ENCODE measurements around the gene PCSK2. TPM values are rescaled to one million over a fixed set of nuclear protein-coding genes. Genes with fewer than 3 reads are reported as not detected.

Gene PCSK2
- total RNA-seq, 5 donors from 2014 or later (not counting 1 experiment from before 2014, with no cell fraction given) = not detected

GRCh38 chr20:17236766-17237165 lies 9.9 kb downstream of the PCSK2 start:
- Mint-ChIP-seq H3K4me3 (no peak overlapping the region), H3K36me3 (no peaks in the 10 kb centered on the region), H3K27me3 (peaks cover 0 to 8% of the 10 kb centered on the region in 2 donors), H3K9me3 (peaks cover 2 to 32% (median 10%) of the 10 kb centered on the region in 3 donors), H3K27ac (no peak overlapping the region), H3K4me1 (no peaks in the 10 kb centered on the region)
- Histone ChIP-seq H3K36me3 (ENCODE audit: control insufficient read depth in 2 of 2, extremely low read depth in 1 of 2, insufficient read depth in 1 of 2, low read length in 1 of 2) (no peaks in the 10 kb centered on the region), H3K9me3 (no peaks in the 10 kb centered on the region), H3K4me3 (ENCODE audit: control insufficient read depth in 1 of 2, extremely low read depth in 1 of 2, low read length in 1 of 2) (no peak overlapping the region), H3K27ac (ENCODE audit: low read length) (no peak overlapping the region), H3K27me3 (replicated peaks in 1 of 2; ENCODE audit: control insufficient read depth in 2 of 2, extremely low read depth in 1 of 2, insufficient read depth in 2 of 2, low read length in 1 of 2) (peaks cover 0 to 6% of the 10 kb centered on the region in 2 experiments), H3K4me1 (ENCODE audit: control insufficient read depth in 1 of 2, extremely low read depth in 1 of 2, insufficient read depth in 2 of 2, low read length in 2 of 2) (no peaks in the 10 kb centered on the region)
- ChIA-PET CTCF (no interaction called here), POLR2A (no interaction called here)
- DNase-seq (no peak), ATAC-seq (replicated peaks in 1 of 4) (no peak)

- H3K36me3 ChIP-seq (ENCODE audit: control insufficient read depth in 2 of 2, extremely low read depth in 1 of 2, insufficient read depth in 1 of 2, low read length in 1 of 2) = no peaks in the 10 kb centered on the region
- H3K4me1 Mint-ChIP-seq = no peaks in the 10 kb centered on the region
- H3K4me1 ChIP-seq (ENCODE audit: control insufficient read depth in 1 of 2, extremely low read depth in 1 of 2, insufficient read depth in 2 of 2, low read length in 2 of 2) = no peaks in the 10 kb centered on the region
- DNase-seq (no peak), ATAC-seq (replicated peaks in 1 of 4) (no peak)
- H3K4me3 Mint-ChIP-seq = no peak overlapping the region
- no peak overlapping the region for H3K27ac Mint-ChIP-seq
- H3K27me3 ChIP-seq (replicated peaks in 1 of 2; ENCODE audit: control insufficient read depth in 2 of 2, extremely low read depth in 1 of 2, insufficient read depth in 2 of 2, low read length in 1 of 2) = no peaks in the 10 kb centered on the region
- H3K27ac ChIP-seq (ENCODE audit: low read length) = no peak overlapping the region
- WGBS (ENCODE audit: insufficient coverage) = 67% methylated on average over 1 of the region's 3 CpGs
- peaks cover 0 to 1% (median 0%) of the 10 kb centered on the region in 3 donors for H3K9me3 Mint-ChIP-seq
- ChIA-PET CTCF (no interaction called here), POLR2A (no interaction called here)
- peaks cover 0 to 5% of the 10 kb centered on the region in 2 donors for H3K27me3 Mint-ChIP-seq
- no peak overlapping the region for H3K4me3 ChIP-seq (ENCODE audit: control insufficient read depth in 1 of 2, extremely low read depth in 1 of 2, low read length in 1 of 2)
- no peaks in the 10 kb centered on the region for H3K36me3 Mint-ChIP-seq
- no peaks in the 10 kb centered on the region for H3K9me3 ChIP-seq
These were observed 21.4 kb downstream of the PCSK2 start for GRCh38 chr20:17248224-17248623.

- no peaks in the 10 kb centered on the region for H3K36me3 ChIP-seq (ENCODE audit: control insufficient read depth in 2 of 2, extremely low read depth in 1 of 2, insufficient read depth in 1 of 2, low read length in 1 of 2)
- no peaks in the 10 kb centered on the region for H3K4me1 ChIP-seq (ENCODE audit: control insufficient read depth in 1 of 2, extremely low read depth in 1 of 2, insufficient read depth in 2 of 2, low read length in 2 of 2)
- ATAC-seq (replicated peaks in 1 of 4) = no peak
- no peaks in the 10 kb centered on the region for H3K36me3 Mint-ChIP-seq
- peaks cover 4 to 5% of the 10 kb centered on the region in 2 donors for H3K27me3 Mint-ChIP-seq
- H3K9me3 Mint-ChIP-seq = peaks cover 0 to 5% (median 0%) of the 10 kb centered on the region in 3 donors
- no peaks in the 10 kb centered on the region for H3K4me1 Mint-ChIP-seq
- H3K27me3 ChIP-seq (replicated peaks in 1 of 2; ENCODE audit: control insufficient read depth in 2 of 2, extremely low read depth in 1 of 2, insufficient read depth in 2 of 2, low read length in 1 of 2) = no peaks in the 10 kb centered on the region
- no peak for DNase-seq
- ChIA-PET POLR2A (no interaction called here), CTCF (no interaction called here)
- H3K27ac Mint-ChIP-seq = no peak overlapping the region
- WGBS (ENCODE audit: insufficient coverage) = no CpG with 5 or more reads among the region's 3 CpGs
- no peak overlapping the region for H3K4me3 Mint-ChIP-seq
- H3K4me3 ChIP-seq (ENCODE audit: control insufficient read depth in 1 of 2, extremely low read depth in 1 of 2, low read length in 1 of 2) = no peak overlapping the region
- H3K27ac ChIP-seq (ENCODE audit: low read length) = no peak overlapping the region
- no peaks in the 10 kb centered on the region for H3K9me3 ChIP-seq
These were observed 35.9 kb downstream of the PCSK2 start for GRCh38 chr20:17262786-17263185.

GRCh38 chr20:17273717-17274116 lies 46.9 kb downstream of the PCSK2 start:
- CTCF ChIA-PET = no interaction called here
- no peak overlapping the region for H3K27ac Mint-ChIP-seq

GRCh38 chr20:17276101-17276500 lies 49.3 kb downstream of the PCSK2 start:
- DNase-seq (no peak), ATAC-seq (replicated peaks in 1 of 4) (no peak)
- Mint-ChIP-seq H3K9me3 (peaks cover 8 to 13% (median 9%) of the 10 kb centered on the region in 3 donors), H3K4me1 (no peaks in the 10 kb centered on the region), H3K4me3 (no peak overlapping the region), H3K27ac (no peak overlapping the region), H3K36me3 (no peaks in the 10 kb centered on the region), H3K27me3 (peaks cover 0 to 1% of the 10 kb centered on the region in 2 donors)
- H3K9me3 ChIP-seq = no peaks in the 10 kb centered on the region
- H3K27me3 ChIP-seq (replicated peaks in 1 of 2; ENCODE audit: control insufficient read depth in 2 of 2, extremely low read depth in 1 of 2, insufficient read depth in 2 of 2, low read length in 1 of 2) = no peaks in the 10 kb centered on the region
- CTCF ChIA-PET = no interaction called here
- H3K4me3 ChIP-seq (ENCODE audit: control insufficient read depth in 1 of 2, extremely low read depth in 1 of 2, low read length in 1 of 2) = no peak overlapping the region
- POLR2A ChIA-PET = no interaction called here
- H3K27ac ChIP-seq (ENCODE audit: low read length) = no peak overlapping the region
- H3K36me3 ChIP-seq (ENCODE audit: control insufficient read depth in 2 of 2, extremely low read depth in 1 of 2, insufficient read depth in 1 of 2, low read length in 1 of 2) = no peaks in the 10 kb centered on the region
- no peaks in the 10 kb centered on the region for H3K4me1 ChIP-seq (ENCODE audit: control insufficient read depth in 1 of 2, extremely low read depth in 1 of 2, insufficient read depth in 2 of 2, low read length in 2 of 2)

More at GRCh38 chr20:17273717-17274116, 46.9 kb downstream of the PCSK2 start:
- no peak overlapping the region for H3K4me3 Mint-ChIP-seq
- peaks cover under 1 to 5% (median under 1%) of the 10 kb centered on the region in 3 donors for H3K9me3 Mint-ChIP-seq
- Histone ChIP-seq H3K27ac (ENCODE audit: low read length) (no peak overlapping the region), H3K4me1 (ENCODE audit: control insufficient read depth in 1 of 2, extremely low read depth in 1 of 2, insufficient read depth in 2 of 2, low read length in 2 of 2) (no peaks in the 10 kb centered on the region), H3K36me3 (ENCODE audit: control insufficient read depth in 2 of 2, extremely low read depth in 1 of 2, insufficient read depth in 1 of 2, low read length in 1 of 2) (no peaks in the 10 kb centered on the region), H3K27me3 (replicated peaks in 1 of 2; ENCODE audit: control insufficient read depth in 2 of 2, extremely low read depth in 1 of 2, insufficient read depth in 2 of 2, low read length in 1 of 2) (no peaks in the 10 kb centered on the region), H3K9me3 (no peaks in the 10 kb centered on the region), H3K4me3 (ENCODE audit: control insufficient read depth in 1 of 2, extremely low read depth in 1 of 2, low read length in 1 of 2) (no peak overlapping the region)
- no peaks in the 10 kb centered on the region for H3K36me3 Mint-ChIP-seq
- H3K27me3 Mint-ChIP-seq = peaks cover 1 to 4% of the 10 kb centered on the region in 2 donors
- H3K4me1 Mint-ChIP-seq = no peaks in the 10 kb centered on the region
- POLR2A ChIA-PET = no interaction called here
- ATAC-seq (replicated peaks in 1 of 4) (no peak), DNase-seq (no peak)
- no CpG with 5 or more reads among the region's 3 CpGs for WGBS (ENCODE audit: insufficient coverage)

- no peak overlapping the region for H3K27ac Mint-ChIP-seq
- H3K36me3 Mint-ChIP-seq = no peaks in the 10 kb centered on the region
- no peak overlapping the region for H3K4me3 ChIP-seq (ENCODE audit: control insufficient read depth in 1 of 2, extremely low read depth in 1 of 2, low read length in 1 of 2)
- H3K4me1 ChIP-seq (ENCODE audit: control insufficient read depth in 1 of 2, extremely low read depth in 1 of 2, insufficient read depth in 2 of 2, low read length in 2 of 2) = no peaks in the 10 kb centered on the region
- no peak overlapping the region for H3K4me3 Mint-ChIP-seq
- no peaks in the 10 kb centered on the region for H3K27me3 ChIP-seq (replicated peaks in 1 of 2; ENCODE audit: control insufficient read depth in 2 of 2, extremely low read depth in 1 of 2, insufficient read depth in 2 of 2, low read length in 1 of 2)
- H3K36me3 ChIP-seq (ENCODE audit: control insufficient read depth in 2 of 2, extremely low read depth in 1 of 2, insufficient read depth in 1 of 2, low read length in 1 of 2) = no peaks in the 10 kb centered on the region
- H3K9me3 ChIP-seq = no peaks in the 10 kb centered on the region
- H3K9me3 Mint-ChIP-seq = peaks cover 8 to 9% (median 8%) of the 10 kb centered on the region in 3 donors
- H3K27me3 Mint-ChIP-seq = no peaks in the 10 kb centered on the region
- H3K4me1 Mint-ChIP-seq = no peaks in the 10 kb centered on the region
- ChIA-PET CTCF (no interaction called here), POLR2A (no interaction called here)
- no peak for ATAC-seq (replicated peaks in 1 of 4)
- DNase-seq = no peak
- no peak overlapping the region for H3K27ac ChIP-seq (ENCODE audit: low read length)
These were observed 54.6 kb downstream of the PCSK2 start for GRCh38 chr20:17281478-17281877.

GRCh38 chr20:17282501-17282900 lies 55.7 kb downstream of the PCSK2 start:
- Mint-ChIP-seq H3K4me1 (no peaks in the 10 kb centered on the region), H3K9me3 (peaks cover 8 to 9% (median 8%) of the 10 kb centered on the region in 3 donors), H3K27ac (no peak overlapping the region), H3K36me3 (no peaks in the 10 kb centered on the region), H3K4me3 (no peak overlapping the region), H3K27me3 (no peaks in the 10 kb centered on the region)
- no peaks in the 10 kb centered on the region for H3K36me3 ChIP-seq (ENCODE audit: control insufficient read depth in 2 of 2, extremely low read depth in 1 of 2, insufficient read depth in 1 of 2, low read length in 1 of 2)
- ATAC-seq (replicated peaks in 1 of 4) (no peak), DNase-seq (no peak)
- WGBS (ENCODE audit: insufficient coverage) = no CpG with 5 or more reads among the region's 3 CpGs
- no peaks in the 10 kb centered on the region for H3K9me3 ChIP-seq
- no peak overlapping the region for H3K4me3 ChIP-seq (ENCODE audit: control insufficient read depth in 1 of 2, extremely low read depth in 1 of 2, low read length in 1 of 2)
- no peak overlapping the region for H3K27ac ChIP-seq (ENCODE audit: low read length)
- no peaks in the 10 kb centered on the region for H3K4me1 ChIP-seq (ENCODE audit: control insufficient read depth in 1 of 2, extremely low read depth in 1 of 2, insufficient read depth in 2 of 2, low read length in 2 of 2)
- POLR2A ChIA-PET = no interaction called here
- H3K27me3 ChIP-seq (replicated peaks in 1 of 2; ENCODE audit: control insufficient read depth in 2 of 2, extremely low read depth in 1 of 2, insufficient read depth in 2 of 2, low read length in 1 of 2) = peaks cover 0 to under 1% of the 10 kb centered on the region in 2 experiments
- CTCF ChIA-PET = interaction anchor here in 1 of 2 donors (0.7 kb wide), 1 partner anchor 32 kb away, joined by 6 read pairs; no protein-coding TSS in a partner anchor

Measured in T-cell (primary cell).